Measurements from ENCODE around the gene SLC44A3.
A peak's percentile ranks its signal among the peaks of the same experiment; 100 is the strongest.

Gene SLC44A3

GRCh38 chr1:94855307-94855700, 35.1 kb downstream of the SLC44A3 start (continued):
- no peak for TF ChIP-seq ZNF398 (tag by site-specific recombination; IDR thresholded peaks at IDR 0.05)
- TF ChIP-seq ZNF366 (tag by site-specific recombination; conservative IDR thresholded peaks at IDR 0.05), result 0 out of 2 replicates have a peak, but pooled peaks have one; percentile 24
- TF ChIP-seq ZNF132 (tag by site-specific recombination; IDR thresholded peaks at IDR 0.05; ENCODE audit: borderline replicate concordance), result no peak
- TF ChIP-seq REPIN1 (tag by site-specific recombination; IDR thresholded peaks at IDR 0.05; ENCODE audit: low read depth), result no peak
- TF ChIP-seq ZNF670 (tag by site-specific recombination; IDR thresholded peaks at IDR 0.05; ENCODE audit: low read depth), result no peak
- TF ChIP-seq ZNF248 (tag by site-specific recombination; IDR thresholded peaks at IDR 0.05), result no peak
- TF ChIP-seq ZNF350 (tag by site-specific recombination; IDR thresholded peaks at IDR 0.05), result no peak
- no peak for TF ChIP-seq ZXDB (tag by site-specific recombination; IDR thresholded peaks at IDR 0.05)
- TF ChIP-seq ZNF600 (tag by site-specific recombination; IDR thresholded peaks at IDR 0.05), result peak; percentile 57
- no peak for TF ChIP-seq PRDM4 (tag by site-specific recombination; IDR thresholded peaks at IDR 0.05)
- TF ChIP-seq ZNF394 (tag by site-specific recombination; IDR thresholded peaks at IDR 0.05; ENCODE audit: borderline replicate concordance), result peak; percentile 42; the same call in 1 of the 2 replicates
- no peak for TF ChIP-seq ZFP41 (tag by site-specific recombination; IDR thresholded peaks at IDR 0.05; ENCODE audit: borderline replicate concordance)
- no peak for TF ChIP-seq ZNF354C (tag by site-specific recombination; IDR thresholded peaks at IDR 0.05; ENCODE audit: borderline replicate concordance, low read depth)
- no peak for TF ChIP-seq OSR2 (tag by site-specific recombination; IDR thresholded peaks at IDR 0.05)
- no peak for TF ChIP-seq ZNF174 (tag by site-specific recombination; IDR thresholded peaks at IDR 0.05)

GRCh38 chr1:94856004-94856403, 35.8 kb downstream of the SLC44A3 start:
- ChIA-PET CTCF (interaction anchor here (1.0 to 5.8 kb wide), 9 partner anchors 8 to 188 kb away, joined by 4 to 142 read pairs (median 15); partner anchors contain the start of gene CNN3), POLR2A (interaction anchor here (0.8 kb wide), 1 partner anchor 71 kb away, joined by 4 read pairs; the partner anchor contains the start of gene CNN3)
- Histone ChIP-seq H3K4me1 (ENCODE audit: control insufficient read depth, insufficient read depth, low read length) (peaks cover 5% of the 10 kb centered on the region; the same call in 1 of the 2 replicates), H3K36me3 (ENCODE audit: control insufficient read depth in 2 of 2, insufficient read depth in 1 of 2, low read length in 2 of 2) (no peaks in the 10 kb centered on the region), H3K9me3 (ENCODE audit: control insufficient read depth, insufficient read depth, low read depth, low read length) (no peaks in the 10 kb centered on the region), H3K4me3 (ENCODE audit: low read depth, low read length) (no peak overlapping the region), H3K27ac (ENCODE audit: extremely low read depth, low read depth, low read length) (no peak overlapping the region)
- TF ChIP-seq ZNF837 (tag by site-specific recombination; IDR thresholded peaks at IDR 0.05) (no peak), ZNF560 (tag by site-specific recombination; IDR thresholded peaks at IDR 0.05; ENCODE audit: borderline replicate concordance) (no peak), ZNF155 (tag by site-specific recombination; IDR thresholded peaks at IDR 0.05) (no peak), ZNF2 (tag by site-specific recombination; IDR thresholded peaks at IDR 0.05) (no peak), PBX3 (CRISPR knock-in tag; IDR thresholded peaks at IDR 0.05) (no peak), ZNF658 (tag by site-specific recombination; IDR thresholded peaks at IDR 0.05) (no peak), BCL6B (tag by site-specific recombination; IDR thresholded peaks at IDR 0.05) (no peak), ZNF138 (tag by site-specific recombination; IDR thresholded peaks at IDR 0.05; ENCODE audit: borderline replicate concordance) (no peak), ZSCAN16 (tag by site-specific recombination; IDR thresholded peaks at IDR 0.05) (no peak), ZNF645 (tag by site-specific recombination; IDR thresholded peaks at IDR 0.05) (no peak), ZNF48 (tag by site-specific recombination; IDR thresholded peaks at IDR 0.05) (no peak), ZNF239 (tag by site-specific recombination; IDR thresholded peaks at IDR 0.05) (no peak)
